GM12865 (cell line): ENCODE measurements around the gene PLN.

Experiments
- DNase-seq: peaks from one replicate; pipeline ENCODE4 v3.0.0; 2010; ENCODE audit warnings: low read depth
- H3K4me3 ChIP-seq: 2 replicates; pipeline ENCODE4 v1.5.1; 2011; ENCODE audit warnings: mild to moderate bottlenecking, low read depth, low read length, control low read depth
- TF ChIP-seq, protein P1 (sequence below): IDR thresholded peaks from 2 replicates; pipeline ENCODE4 v1.5.1; 2011; ENCODE audit warnings: low read length, control low read depth, low read depth, inconsistent platforms; ENCODE audit not compliant: insufficient read depth; ENCODE audit errors: missing control alignments

The PLN gene

DNA sequence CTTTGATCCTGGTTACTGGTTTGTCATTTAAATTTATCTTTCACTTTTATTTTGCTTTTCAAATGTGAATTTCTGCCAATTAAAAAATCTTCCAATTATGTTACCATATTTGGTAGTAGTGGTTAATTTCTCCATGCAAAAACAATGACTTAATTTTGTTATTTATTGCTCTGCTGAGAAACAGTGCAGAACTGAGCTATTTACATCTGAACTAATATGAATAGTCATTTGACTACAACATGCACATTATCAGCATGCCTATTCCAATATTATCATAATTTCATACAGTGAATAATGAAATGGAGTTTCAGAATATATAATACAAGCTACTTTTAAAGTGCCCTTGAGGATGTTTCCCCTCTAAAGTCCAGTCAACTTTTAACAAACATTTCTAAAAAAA, 517 bp downstream of the PLN start:
- DNase-seq, result no peak
- H3K4me3 ChIP-seq, result no peak overlapping the region
- TF ChIP-seq, protein P1, sequence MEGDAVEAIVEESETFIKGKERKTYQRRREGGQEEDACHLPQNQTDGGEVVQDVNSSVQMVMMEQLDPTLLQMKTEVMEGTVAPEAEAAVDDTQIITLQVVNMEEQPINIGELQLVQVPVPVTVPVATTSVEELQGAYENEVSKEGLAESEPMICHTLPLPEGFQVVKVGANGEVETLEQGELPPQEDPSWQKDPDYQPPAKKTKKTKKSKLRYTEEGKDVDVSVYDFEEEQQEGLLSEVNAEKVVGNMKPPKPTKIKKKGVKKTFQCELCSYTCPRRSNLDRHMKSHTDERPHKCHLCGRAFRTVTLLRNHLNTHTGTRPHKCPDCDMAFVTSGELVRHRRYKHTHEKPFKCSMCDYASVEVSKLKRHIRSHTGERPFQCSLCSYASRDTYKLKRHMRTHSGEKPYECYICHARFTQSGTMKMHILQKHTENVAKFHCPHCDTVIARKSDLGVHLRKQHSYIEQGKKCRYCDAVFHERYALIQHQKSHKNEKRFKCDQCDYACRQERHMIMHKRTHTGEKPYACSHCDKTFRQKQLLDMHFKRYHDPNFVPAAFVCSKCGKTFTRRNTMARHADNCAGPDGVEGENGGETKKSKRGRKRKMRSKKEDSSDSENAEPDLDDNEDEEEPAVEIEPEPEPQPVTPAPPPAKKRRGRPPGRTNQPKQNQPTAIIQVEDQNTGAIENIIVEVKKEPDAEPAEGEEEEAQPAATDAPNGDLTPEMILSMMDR, result no peak

DNA sequence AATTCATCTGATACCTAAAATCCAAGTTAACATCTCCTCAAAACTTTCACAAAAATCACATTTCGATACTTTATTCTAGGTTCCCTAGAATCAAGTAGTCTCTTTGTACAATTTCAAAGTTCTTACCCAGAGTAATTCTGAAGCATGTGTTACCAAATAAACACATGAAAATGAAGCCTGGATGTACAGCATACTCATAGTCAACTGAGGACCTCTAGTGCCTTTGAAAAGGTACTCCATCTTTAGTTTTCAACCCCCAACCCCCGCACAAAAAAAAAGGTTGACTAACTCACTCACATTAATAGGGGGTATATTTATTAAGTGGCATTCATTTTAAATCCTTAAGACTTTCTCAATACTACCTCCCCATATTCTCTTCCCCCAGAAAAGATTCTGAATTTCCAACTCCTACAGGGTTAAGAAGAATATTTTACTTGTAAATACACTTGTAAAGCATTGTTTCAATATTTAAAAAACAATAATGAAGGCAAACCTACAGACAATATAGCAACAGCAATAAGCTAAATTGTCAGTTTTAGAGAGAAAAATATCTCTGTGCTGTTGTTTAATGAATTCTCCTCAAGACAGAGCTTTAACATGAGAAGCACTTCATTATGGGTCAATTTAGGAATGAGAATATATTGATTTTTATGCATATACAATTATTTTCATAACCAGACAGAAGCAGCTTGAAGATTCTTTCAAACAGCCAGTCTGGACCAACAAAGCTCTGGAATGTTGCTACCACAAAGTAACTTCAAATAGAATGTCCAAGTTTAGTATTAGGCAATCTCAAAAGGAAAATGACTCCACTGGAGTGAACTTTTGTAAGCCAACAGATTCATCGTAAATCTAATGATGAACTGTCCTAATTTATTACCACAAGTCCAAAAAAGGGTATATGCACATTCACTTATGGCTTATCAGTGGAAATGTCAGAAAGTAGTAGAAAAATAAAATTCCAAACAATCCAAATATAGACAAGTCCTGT, 3.3 kb downstream of the PLN start:
- TF ChIP-seq, protein P1, result peak; percentile 52
- H3K4me3 ChIP-seq, result no peak overlapping the region
- peak; percentile 47 for DNase-seq

DNA sequence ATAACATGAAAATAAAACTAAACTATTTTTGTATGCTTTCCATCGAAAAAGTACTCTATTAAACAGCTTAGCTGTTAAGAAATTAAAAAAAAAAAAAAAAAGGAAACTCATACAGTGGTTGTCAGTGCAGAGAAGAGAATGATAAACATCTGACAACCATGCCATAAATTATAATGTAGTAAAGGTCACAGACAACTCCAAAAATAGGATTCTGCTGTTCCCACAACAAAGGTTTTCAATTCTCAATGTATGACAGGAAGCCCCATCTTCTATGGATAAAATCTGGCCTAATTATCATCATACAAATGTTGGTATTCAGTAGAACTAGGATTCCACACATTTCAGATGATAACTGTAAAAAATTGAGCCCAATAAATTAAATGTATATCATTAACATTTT, 5.0 kb downstream of the PLN start:
- TF ChIP-seq, protein P1, result no peak
- DNase-seq, result no peak
- no peak overlapping the region for H3K4me3 ChIP-seq

DNA sequence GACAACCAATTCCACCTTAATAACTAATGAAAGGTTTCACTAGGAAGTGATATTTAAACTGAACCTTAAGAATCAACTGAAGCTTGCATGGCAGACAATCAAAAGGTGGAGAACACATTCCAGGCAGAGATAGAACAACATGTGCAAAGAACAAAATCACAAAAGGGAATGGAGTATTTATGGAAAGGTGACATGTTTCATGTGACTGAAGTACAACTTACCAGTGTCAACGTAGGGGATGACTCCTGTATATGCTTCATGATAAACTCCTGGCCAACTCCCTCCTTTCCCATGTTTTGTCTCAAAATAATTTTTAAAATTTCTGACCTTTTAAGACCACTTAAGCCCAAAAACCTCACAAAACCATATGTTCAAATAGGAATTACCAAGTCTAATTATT, 6.6 kb downstream of the PLN start:
- DNase-seq, result no peak
- no peak overlapping the region for H3K4me3 ChIP-seq
- TF ChIP-seq, protein P1, result no peak

DNA sequence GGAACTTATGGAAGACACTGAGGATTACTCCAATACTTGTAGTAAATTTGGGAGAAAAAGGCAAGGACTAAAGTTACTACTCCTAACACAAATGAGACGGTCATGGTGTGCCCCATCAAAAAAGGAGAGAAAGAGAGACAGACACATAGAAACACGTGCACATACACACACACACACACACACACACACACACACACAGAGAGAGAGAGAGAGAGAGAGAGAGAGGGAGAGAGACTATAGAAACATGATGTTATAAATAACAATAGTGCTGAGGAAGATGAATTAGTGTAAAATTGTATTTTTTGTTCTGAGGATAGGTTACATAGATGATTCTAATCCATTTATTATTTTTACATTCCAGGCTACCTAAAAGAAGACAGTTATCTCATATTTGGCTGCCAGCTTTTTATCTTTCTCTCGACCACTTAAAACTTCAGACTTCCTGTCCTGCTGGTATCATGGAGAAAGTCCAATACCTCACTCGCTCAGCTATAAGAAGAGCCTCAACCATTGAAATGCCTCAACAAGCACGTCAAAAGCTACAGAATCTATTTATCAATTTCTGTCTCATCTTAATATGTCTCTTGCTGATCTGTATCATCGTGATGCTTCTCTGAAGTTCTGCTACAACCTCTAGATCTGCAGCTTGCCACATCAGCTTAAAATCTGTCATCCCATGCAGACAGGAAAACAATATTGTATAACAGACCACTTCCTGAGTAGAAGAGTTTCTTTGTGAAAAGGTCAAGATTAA, 10.5 kb downstream of the PLN start:
- TF ChIP-seq, protein P1, result no peak
- peak; percentile 12 for DNase-seq

DNA sequence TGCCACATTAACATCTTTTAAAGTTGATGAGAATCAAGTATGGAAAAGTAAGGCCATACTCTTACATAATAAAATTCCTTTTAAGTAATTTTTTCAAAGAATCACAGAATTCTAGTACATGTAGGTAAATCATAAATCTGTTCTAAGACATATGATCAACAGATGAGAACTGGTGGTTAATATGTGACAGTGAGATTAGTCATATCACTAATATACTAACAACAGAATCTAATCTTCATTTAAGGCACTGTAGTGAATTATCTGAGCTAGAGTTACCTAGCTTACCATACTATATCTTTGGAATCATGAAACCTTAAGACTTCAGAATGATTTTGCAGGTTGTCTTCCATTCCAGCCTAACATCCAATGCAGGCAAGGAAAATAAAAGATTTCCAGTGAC, 11.6 kb downstream of the PLN start:
- H3K4me3 ChIP-seq, result no peak overlapping the region
- TF ChIP-seq, protein P1, result no peak
- DNase-seq, result no peak

More for the DNA sequence above, 10.5 kb downstream of the PLN start:
- no peak overlapping the region for H3K4me3 ChIP-seq
